ENCODE data around the gene ST3GAL3. TPM values are rescaled to one million over a fixed set of nuclear protein-coding genes. Genes with fewer than 3 reads are reported as not detected.

Gene ST3GAL3
- total RNA-seq, 1 experiment from 2014 or later = 8.3 TPM

DNA sequence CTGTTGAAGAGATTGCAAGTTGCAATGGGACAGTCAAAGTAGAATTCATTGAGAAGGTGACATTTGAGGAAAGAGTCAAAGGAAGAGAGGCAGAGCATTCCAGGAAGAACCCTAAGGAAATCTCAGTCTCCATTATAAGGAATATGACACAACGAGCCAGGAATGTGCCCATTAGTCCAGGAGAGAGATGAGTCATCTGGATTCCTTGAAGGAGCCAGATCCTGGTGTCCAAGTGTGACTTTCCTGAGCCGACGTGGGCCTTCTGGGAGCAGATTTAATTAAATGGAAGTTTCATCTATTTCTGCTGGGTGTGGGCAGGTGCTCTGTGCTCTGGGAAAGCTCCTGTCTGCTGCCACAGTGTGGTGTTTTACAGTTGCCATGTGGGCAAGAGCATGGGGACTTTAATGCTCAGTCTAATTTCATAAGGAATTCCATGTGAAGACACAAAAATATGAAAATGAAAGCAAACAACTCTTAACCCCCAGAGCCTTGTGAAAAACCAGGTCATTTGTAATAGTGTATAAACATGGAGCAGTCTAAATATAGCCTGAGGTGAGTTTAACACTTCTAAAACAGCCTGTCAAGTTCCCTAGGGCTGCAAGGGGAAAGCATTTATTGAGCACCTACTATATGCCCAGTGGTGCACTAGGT lies 114.8 kb downstream of the ST3GAL3 start:
- Histone ChIP-seq H2BK20ac (ENCODE audit: low read depth, low read length, poor library complexity, severe bottlenecking) (no peak overlapping the region), H3K79me2 (ENCODE audit: insufficient read depth, low read length) (no peaks in the 10 kb centered on the region), H3K23ac (ENCODE audit: insufficient read length, low read depth, low read length) (no peak overlapping the region), H2AK5ac (ENCODE audit: insufficient read length, low read length) (no peak overlapping the region), H3K14ac (ENCODE audit: insufficient read depth, low read length) (no peak overlapping the region), H3K4me1 (ENCODE audit: insufficient read depth, low read length) (no peaks in the 10 kb centered on the region), H2BK12ac (ENCODE audit: insufficient read length, low read depth, low read length) (no peak overlapping the region), H4K91ac (ENCODE audit: insufficient read length, low read depth, low read length) (no peak overlapping the region), H3T11ph (ENCODE audit: low read length) (no peak overlapping the region), H2BK15ac (ENCODE audit: low read depth, low read length) (no peak overlapping the region), H3K18ac (ENCODE audit: insufficient read length, low read depth, low read length) (no peak overlapping the region), H2AFZ (ENCODE audit: low read length) (no peak overlapping the region), H3K9ac (ENCODE audit: extremely low read depth, insufficient read length, low read length) (no peak overlapping the region), H3K23me2 (ENCODE audit: insufficient read length, low read depth, low read length, poor library complexity, severe bottlenecking) (no peaks in the 10 kb centered on the region), H3K27me3 (ENCODE audit: insufficient read depth, low read length) (no peaks in the 10 kb centered on the region), H3K4me2 (ENCODE audit: insufficient read depth, insufficient read length, low read length) (no peak overlapping the region), H2BK5ac (ENCODE audit: insufficient read length, low read length) (no peak overlapping the region), H3K9me3 (ENCODE audit: control insufficient read depth, low read depth, low read length) (no peaks in the 10 kb centered on the region), H4K5ac (ENCODE audit: insufficient read length, low read depth, low read length) (no peak overlapping the region), H3K79me1 (ENCODE audit: insufficient read depth, low read depth, low read length, poor library complexity, severe bottlenecking) (no peaks in the 10 kb centered on the region), H4K8ac (replicated peaks; ENCODE audit: insufficient read length, low read depth, low read length) (no peak overlapping the region), H3K27ac (ENCODE audit: insufficient read length, low read depth, low read length) (no peak overlapping the region), H3K56ac (ENCODE audit: insufficient read length, low read depth, low read length) (no peak overlapping the region), H2BK120ac (ENCODE audit: low read depth, low read length, poor library complexity, severe bottlenecking) (no peak overlapping the region), H4K20me1 (ENCODE audit: control insufficient read depth, insufficient read depth, insufficient read length) (no peaks in the 10 kb centered on the region), H3K4ac (ENCODE audit: low read depth, low read length) (no peak overlapping the region)
- peaks cover 1% of the 10 kb centered on the region; the same call in 1 of the 2 replicates for H3K27me3 Mint-ChIP-seq (ENCODE audit: low read depth)
- H3K27ac Mint-ChIP-seq = no peak overlapping the region
- peaks cover 0 to 4% of the 10 kb centered on the region in 2 experiments; a peak in 1 of 4 replicates for H3K4me1 Mint-ChIP-seq
- no peak for DNase-seq
- WGBS (ENCODE audit: extremely low coverage, insufficient read length, low lambda C conversion rate) = no CpG with 5 or more reads among the region's 3 CpGs
- peaks cover 14 to 24% (median 17%) of the 10 kb centered on the region in 3 experiments; a peak in 6 of 7 replicates for H3K36me3 Mint-ChIP-seq (ENCODE audit: insufficient read depth in 1 of 3, low read depth in 3 of 3)
- peaks cover 12 to 18% of the 10 kb centered on the region in 2 experiments; a peak in 3 of 5 replicates for H3K9me3 Mint-ChIP-seq
- H3K4me3 Mint-ChIP-seq = no peak overlapping the region
- TF ChIP-seq, protein P1, sequence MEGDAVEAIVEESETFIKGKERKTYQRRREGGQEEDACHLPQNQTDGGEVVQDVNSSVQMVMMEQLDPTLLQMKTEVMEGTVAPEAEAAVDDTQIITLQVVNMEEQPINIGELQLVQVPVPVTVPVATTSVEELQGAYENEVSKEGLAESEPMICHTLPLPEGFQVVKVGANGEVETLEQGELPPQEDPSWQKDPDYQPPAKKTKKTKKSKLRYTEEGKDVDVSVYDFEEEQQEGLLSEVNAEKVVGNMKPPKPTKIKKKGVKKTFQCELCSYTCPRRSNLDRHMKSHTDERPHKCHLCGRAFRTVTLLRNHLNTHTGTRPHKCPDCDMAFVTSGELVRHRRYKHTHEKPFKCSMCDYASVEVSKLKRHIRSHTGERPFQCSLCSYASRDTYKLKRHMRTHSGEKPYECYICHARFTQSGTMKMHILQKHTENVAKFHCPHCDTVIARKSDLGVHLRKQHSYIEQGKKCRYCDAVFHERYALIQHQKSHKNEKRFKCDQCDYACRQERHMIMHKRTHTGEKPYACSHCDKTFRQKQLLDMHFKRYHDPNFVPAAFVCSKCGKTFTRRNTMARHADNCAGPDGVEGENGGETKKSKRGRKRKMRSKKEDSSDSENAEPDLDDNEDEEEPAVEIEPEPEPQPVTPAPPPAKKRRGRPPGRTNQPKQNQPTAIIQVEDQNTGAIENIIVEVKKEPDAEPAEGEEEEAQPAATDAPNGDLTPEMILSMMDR (conservative IDR thresholded peaks at IDR 0.05) = no peak
